NCI-H146 treated with DMSO at 0.1 percent for 48 hours (cell line): ENCODE measurements around the gene UBIAD1.
"Not testable (repeated sequence)": the region's sequence is repeated elsewhere in the genome, so short reads cannot be mapped to it uniquely, and the experiment has no call there.

Experiments
- DNase-seq: peaks from one replicate; lab custom pipeline; 2025; ENCODE audit not compliant: unreplicated experiment; lab: John Stamatoyannopoulos, UW

UBIAD1 gene

DNA sequence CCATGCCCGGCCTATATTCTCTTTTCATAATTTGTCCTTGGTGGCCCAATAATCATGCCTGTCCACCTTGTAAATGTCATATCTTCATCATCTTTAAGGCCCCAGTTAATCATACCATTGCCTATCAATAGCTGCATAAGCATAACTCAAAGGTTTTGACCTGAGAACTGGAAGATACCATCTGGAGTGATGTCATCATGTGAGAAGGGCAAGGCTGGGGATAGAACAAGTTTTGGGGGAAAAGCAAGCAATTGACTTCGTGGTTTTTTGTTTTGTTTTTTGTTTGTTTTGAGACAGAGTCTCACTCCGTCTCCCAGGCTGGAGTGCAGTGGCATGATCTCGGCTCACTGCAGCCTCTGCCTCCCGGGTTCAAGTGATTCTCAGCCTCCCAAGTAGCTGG lies 6.2 kb downstream of the UBIAD1 start:
- DNase-seq = no peak

DNA sequence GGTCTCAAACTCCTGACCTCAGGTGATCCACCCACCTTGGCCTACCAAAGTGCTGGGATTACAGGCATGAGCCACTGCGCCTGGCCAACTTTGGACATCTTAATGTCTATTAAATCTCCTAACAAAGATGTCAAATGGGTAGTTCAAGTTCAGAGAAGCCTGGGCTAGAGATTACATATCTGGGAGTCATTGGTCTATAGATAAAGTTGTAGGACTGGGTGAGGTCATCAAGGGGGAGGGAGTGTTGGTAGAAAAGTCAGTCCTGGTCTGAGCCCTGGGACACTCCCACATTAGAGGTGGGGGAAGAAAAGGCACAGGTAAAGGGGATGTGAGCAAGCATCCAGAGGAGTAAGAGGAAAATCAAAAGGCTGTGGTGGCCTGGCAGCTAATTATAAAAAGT lies 6.6 kb downstream of the UBIAD1 start:
- no peak for DNase-seq

DNA sequence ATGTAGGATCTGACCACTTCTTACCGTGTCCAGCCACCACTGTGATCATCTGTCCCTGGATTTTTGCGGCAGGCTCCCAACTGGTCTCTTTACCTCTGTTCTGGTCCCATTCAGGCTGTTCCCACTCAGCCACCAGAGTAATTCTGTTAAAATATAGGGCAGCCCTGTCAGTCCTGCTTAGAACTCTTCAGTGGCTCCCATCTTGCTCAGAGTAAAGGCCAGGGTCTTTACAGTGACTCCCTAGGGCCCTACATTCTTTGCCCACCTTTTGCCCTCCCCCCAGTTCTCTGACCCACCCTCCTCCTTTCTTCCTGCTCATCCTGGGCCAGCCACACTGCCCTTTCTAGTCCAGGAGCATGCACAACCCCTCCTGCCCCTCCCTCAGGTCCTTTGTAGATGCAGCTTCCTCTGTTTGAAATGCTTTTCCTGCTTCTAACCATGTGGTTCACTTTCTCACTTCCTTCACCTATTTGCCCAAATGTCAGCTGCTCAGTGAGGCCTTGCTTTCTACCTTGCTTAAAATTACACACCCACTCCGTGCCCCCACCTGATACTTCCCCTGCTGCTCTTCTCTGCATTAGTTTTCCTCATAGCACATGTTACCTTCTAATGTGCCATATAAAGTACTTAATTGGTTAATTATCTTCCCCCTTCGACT lies 7.8 kb downstream of the UBIAD1 start:
- DNase-seq = no peak

DNA sequence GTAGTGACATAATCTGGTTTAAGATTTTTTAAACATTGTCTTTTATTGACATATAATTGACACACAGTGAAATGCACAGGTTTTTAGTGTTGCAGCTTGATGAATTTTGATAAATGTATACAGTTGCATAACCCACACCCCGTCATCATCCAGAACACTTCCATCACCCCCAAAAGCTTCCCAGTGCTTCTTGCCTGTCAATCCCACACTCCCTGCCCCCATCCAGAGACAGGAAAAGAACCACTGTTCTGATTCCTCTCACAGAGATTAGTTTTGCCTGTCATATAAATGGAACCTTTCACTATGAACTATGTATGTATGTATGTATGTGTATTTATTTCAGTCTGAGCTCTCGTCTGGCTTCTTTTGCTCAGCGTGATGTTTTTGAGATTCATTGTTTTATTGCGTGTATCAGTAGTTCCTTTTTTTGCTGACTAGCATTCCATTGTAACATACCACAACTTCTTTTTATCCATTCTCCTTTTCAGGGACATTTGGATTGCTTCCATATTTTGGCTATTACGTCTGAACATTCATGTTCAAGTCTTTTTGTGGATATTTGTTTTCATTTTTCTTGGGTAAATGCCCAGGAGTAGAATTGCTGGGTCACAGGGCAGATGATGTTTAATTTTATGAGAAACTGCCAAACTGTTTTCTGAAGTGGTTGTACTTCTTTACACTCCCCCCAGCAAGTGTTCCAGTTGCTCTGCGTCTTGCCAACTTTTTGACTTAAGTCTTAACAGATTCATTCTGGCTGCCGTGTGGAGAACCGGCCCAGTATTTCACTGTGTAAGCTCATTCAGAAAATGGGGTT lies 8.7 kb downstream of the UBIAD1 start:
- no peak for DNase-seq

DNA sequence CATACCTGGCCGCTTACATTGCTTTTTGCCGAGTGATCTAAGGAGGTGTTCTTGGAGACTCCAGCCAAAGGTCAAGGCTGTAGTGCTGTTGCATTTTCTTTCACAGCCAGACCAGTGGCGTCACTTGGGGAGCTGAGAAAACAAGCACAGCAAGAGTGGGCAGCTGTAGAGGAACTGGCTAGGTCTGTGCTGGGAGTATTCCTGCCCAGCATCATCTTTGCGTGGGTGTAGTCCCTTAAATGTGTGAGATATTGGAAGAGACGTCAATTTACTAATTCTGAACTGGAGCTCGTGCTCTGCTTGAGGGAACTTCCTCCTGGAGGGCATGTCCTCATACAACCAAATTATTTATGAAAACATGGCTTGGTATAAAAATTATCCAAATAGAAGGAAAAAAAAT lies 10.2 kb downstream of the UBIAD1 start:
- DNase-seq = no peak

DNA sequence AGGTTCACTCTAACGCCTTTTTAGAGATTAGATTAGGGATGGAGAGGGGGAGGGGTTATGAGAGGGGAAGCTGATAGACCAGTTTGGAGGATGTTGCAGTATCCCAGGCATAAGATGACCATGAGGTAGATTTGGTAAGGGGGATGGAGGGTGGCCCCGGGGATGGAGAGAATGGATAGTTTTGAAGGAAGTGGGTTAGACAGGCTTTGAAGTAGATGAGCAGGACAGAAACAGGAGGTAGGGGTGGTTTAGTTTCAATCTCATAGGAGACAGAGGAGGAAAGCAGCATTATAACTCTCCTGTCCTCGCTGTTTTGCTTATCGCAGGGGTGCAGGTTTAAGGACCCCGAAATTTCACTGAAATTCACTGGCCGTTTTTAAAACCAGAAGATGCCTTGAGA lies 11.8 kb downstream of the UBIAD1 start:
- no peak for DNase-seq

DNA sequence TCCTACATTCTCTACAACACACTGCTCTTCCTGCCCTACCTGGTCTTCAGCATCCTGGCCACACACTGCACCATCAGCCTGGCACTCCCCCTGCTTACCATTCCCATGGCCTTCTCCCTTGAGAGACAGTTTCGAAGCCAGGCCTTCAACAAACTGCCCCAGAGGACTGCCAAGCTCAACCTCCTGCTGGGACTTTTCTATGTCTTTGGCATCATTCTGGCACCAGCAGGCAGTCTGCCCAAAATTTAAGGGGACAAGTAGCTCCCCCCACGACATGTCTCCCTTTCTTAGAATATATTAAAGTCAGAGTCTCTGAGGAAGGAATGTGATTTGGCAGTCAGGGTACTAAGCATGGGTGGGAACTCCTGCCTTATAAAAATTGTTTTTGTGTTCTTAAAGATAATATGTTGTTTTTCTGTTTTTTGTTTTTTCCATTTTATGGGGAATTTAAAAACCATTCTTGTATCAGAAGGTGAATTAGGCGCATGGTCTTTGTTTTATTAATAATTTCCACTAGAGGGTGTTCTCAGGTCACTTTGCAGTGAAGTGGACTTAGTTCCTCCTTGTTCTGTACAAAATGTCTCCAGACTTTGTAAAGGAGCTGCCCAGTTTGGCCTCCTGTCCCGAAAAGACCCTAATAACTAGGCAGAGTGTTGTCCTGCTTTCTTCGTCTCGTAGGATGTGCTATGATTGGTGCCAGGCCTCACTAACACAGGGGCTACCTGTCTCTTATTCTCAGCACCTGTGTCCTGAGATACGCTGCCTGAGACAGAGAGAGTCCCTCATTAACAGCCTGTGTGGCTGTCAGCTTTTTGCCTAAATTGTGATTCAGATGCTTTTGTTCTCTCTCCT lies 13.1 kb downstream of the UBIAD1 start:
- no peak for DNase-seq

DNA sequence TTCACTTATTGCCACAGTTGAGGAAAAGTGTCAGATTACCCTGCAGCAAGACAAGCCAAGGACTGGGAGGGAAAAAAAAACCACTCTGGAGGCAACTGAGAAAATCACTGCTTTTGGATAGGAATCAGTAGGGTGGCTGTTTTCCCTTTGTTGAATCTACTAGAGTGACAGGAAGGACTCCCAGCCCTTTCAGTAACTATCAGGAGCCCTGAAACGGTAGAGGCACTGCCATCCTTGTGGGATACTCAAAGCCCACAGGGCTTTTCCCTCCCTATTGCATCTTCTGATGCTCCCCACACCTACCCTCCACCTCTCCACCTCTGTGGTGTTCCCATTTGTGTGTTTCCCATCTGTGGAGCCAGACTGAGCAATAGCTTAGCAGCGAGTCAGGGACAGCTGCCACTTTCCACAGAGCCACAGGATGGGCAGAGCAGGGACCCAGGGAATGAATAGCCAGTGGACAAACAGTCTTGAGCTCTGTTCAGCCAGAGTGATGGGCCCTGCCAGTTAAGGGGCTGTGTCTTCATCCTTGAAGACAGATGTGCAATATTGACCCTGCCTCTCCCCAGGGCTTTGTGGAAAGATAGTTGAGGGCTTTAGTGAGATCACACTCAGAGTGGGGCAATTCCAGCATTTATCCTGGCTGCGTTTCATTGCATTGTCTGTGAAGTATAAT lies 13.9 kb downstream of the UBIAD1 start:
- no peak for DNase-seq

DNA sequence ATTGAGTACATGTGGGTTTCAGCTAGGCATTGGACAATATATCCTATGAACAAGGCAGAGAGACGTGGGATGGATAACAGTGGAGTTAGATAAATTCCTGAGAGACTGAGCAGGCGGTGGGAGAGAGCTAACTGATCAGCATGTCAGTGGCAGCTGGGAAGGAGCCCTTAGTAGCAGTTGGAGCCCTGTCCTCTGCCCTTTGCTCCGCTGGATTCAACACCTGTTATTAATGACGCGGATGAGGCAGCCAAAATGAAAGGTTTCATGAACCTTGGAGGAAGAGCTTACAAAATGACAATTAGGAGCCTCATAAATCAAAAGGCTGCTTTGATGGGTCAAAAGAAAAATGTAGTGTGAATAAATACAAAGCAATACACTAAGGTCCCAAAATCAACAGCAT lies 16.1 kb downstream of the UBIAD1 start:
- no peak for DNase-seq

DNA sequence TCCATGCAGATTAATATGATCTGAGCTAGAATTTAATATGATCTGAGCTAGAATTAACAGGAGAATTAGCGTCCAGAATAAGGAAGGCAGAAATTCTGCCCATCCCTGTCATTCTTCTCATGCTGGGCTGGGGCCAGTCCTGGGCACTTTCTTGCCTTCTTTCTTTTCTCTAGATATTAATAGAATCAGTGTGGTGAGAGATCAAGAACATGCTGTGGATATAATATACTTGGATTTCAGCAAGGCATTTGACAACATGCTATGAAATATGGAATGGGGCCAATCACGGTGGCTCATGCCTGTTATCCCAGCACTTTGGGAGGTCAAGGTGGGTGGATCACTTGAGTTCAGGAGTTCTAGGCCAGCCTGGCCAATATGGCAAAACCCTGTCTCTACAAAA lies 18.1 kb downstream of the UBIAD1 start:
- no peak for DNase-seq

DNA sequence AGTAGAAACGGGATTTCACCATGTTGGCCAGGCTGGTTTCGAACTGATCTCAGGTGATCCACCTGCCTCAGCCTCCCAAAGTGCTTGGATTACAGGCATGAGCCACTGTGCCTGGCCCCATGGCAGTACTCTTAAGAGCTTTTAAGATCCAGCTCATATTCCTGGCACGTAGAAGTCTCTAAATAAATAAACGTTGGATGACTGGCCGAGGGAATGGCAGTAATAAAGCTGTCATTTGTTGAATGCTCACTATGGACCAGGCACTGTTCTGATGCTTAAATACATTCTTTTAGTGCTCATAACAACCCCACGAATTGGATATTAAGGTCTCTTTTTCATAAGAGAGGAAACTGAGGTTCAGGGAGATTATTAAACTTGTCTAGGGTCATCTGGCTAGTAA lies 20.9 kb downstream of the UBIAD1 start:
- DNase-seq = no peak

DNA sequence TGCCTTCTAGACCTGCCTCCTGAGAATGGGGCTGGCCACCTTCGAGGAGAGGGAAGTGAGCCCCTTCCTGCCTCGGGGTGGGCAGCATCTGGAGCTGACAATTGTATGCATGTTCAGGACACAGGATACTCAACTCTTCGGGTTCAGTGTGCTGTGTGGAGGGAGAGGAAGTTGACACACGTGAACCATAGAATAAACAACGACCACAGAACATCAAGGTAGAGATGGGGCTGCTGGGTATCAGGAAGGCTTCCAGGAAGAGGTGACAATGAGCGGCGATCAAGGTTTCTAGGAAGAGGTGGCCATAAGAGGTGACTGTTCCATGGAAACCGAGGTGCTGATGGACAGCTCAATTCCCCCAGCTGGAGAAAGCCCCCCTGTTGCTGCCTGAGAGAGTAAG lies 22.0 kb downstream of the UBIAD1 start:
- no peak for DNase-seq

DNA sequence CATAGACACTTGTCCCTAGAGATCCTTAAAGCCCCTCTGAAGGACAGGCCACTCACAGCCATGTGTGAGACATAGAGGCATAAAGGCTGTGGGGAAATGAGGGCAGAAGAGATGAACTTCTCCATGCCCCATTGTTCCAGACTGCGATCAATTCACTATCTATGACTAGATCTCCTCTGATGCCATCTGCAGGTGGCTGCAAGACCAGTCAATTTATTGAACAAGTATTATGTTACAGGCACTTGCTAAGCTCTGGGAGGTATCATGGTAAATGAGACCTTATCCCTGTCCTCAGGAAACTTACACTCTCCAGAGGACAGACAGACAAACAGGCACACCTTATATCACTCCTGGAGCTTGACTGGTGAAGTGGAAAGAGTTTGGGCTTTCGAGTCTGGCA lies 22.9 kb downstream of the UBIAD1 start:
- no peak for DNase-seq

DNA sequence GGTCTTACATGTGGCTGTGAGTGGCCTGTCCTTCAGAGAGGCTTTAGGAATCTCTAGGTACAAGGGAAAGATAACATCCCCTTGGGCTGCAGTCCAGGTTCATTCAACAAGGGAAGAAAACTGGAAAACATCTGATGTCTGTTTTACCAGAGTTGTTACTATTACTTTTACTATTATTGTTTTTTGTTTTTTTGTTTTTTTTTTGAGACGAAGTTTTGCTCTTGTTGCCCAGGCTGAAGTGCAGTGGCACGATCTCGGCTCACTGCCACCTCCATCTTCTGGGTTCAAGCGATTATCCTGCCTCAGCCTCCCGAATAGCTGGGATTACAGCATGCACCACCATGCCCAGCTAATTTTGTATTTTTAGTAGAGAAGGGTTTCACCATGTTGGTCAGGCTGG lies 24.8 kb downstream of the UBIAD1 start:
- DNase-seq = not testable (repeated sequence)

DNA sequence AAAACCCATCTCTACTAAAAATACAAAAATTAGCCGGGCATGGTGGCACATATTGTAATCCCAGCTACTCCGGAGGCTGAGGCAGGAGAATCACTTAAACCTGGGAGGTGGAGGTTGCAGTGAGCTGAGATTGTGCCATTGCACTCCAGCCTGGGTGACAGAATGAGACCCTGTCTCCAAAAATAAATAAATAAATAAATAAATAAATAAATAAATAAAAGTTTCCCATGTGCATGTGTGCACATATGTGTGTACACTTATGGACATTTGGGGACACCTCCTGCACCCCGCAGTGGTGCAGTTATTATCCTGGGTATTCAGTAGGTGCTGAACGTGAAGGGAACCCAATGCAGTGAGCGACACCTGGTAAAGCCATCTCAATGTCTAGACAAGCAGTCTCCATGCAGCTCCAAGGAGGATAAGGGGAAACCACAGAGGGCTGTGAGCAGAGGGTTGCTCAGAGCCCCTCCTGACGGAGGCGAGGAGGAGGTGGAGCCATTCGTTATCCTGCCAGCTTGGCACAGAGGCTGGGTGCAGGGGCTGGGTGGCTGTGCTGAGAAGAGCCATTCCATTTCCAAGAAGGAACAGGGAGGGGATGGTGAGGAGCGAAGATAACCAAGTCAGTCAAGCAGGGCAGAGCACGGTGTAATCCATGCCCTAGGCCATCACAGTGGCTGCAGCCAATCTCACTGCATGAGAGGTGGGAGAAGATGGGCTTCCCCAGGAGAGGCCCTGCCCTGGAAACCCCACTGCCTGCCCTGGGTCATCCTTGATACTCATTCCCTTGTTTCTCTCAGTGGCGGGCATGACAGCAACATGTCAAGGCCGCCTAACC lies 25.6 kb downstream of the UBIAD1 start:
- DNase-seq = no peak

DNA sequence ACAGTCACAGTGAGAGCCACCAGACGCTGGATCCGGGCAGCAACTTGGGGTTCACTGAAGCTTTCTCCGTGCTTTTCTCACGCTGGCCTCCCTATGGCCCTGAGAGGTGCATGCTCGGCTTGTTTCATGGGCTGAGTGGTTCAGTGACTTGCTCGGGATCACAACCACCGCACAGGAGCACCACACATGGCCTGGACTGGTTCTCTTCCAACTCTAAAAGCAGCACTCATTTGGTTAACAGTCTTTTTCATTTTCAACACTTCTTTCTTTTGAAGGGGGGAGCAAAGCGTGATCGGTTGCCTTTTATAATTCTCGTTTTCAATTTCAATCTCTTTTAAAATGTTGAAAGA lies 26.2 kb downstream of the UBIAD1 start:
- DNase-seq = no peak

DNA sequence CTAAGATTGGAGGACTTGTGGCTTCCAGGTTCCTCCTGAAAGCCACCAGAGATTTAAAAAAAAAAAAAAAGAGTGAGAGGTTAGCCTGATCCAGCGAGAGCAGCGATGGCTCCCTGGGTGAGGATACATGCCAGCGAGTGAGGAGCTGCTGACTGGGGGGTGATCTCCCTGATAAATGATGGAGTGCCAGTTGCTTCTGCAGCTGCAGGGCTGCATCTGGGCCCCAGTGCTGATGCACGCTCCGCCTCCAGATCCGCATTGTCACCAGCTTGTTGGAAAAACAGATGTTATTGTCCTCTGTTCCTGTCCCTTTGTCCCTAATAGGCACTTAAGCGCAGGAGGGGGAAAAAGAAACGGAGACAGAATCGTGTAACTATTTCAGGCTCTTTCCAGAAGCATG lies 28.6 kb downstream of the UBIAD1 start:
- DNase-seq = no peak

DNA sequence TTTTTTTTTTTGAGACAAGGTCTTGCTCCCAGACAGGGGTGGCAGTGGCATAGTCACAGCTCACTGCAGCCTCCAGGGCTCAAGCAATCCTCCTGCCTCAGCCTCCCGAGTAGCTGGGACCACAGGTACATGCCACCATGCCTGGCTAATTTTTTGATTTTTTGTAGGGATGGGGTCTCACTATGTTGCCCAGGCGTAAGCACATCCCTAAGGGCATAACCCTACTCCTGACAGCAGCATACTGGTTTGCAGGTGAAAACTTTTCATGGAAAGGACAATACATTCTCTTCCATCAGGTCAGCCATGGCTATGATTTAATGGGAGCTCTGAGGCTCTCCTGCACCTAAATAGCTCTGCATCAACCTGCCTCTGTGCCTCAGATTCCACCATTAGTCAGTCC lies 29.4 kb downstream of the UBIAD1 start:
- DNase-seq = no peak

DNA sequence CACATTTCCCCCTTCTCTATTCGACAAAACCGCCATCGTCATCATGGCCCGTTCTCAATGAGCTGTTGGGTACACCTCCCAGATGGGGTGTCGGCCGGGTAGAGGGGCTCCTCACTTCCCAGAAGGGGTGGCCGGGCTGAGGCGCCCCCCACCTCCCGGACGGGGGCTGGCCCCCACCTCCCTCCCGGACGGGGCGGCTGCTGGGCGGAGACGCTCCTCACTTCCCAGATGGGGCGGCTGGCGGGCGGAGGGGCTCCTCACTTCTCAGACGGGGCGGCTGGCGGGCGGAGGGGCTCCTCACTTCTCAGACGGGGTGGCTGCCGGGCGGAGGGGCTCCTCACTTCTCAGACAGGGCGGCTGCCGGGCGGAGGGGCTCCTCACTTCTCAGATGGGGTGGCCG lies 32.5 kb downstream of the UBIAD1 start:
- not testable (repeated sequence) for DNase-seq

DNA sequence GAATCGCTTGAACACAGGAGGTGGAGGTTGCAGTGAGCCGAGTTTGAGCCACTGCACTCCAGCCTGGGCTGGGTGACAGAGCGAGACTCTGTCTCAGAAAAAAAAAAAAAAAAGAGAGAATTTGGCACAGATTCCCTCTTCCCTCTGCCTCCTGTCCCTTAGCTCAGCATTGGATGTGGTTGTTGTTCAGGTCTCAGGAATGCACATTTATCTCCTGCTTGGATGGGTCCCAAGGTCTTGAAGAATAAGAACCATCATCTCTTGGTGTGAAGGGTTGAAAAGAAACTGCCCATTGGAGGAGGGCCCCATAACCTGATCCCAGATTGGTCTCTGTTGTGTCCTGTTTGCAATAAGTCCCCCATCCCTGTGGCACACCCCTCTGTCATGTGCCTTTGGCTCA lies 34.9 kb downstream of the UBIAD1 start:
- no peak for DNase-seq
